Stimulated activated CD4-positive, alpha-beta T cell treated with anti-CD3 and anti-CD28 coated beads, Interleukin-4, amount 100 ng/mL, for 24 hours (primary cell): ENCODE data around the gene STOX1.
"Not testable (repeated sequence)": the region's sequence is repeated elsewhere in the genome, so short reads cannot be mapped to it uniquely, and the experiment has no call there.

ENCODE experiments used
- DNase-seq: peaks from one replicate; pipeline ENCODE4 v3.0.0-alpha.2; 2020

STOX1 gene

DNA sequence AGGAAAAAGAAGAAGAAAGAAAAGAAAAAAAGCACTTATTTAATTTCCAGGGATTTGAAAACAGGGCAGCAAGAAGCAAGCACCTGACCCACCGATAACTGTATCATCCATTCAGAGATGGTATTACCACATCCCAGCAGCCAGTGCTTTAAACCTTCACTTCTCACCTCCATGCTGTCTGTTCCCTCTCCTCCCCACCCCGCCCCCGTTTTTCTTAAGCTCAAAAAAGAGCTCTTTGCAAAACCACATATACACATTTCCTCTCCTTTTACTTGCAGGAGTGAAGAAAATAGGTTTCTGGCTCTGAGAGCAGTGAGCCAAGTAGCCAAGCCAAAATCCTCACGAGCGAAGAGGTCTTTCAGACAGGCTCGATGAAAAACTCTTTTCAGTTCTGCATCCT, 2.2 kb downstream of the STOX1 start:
- DNase-seq: no peak

DNA sequence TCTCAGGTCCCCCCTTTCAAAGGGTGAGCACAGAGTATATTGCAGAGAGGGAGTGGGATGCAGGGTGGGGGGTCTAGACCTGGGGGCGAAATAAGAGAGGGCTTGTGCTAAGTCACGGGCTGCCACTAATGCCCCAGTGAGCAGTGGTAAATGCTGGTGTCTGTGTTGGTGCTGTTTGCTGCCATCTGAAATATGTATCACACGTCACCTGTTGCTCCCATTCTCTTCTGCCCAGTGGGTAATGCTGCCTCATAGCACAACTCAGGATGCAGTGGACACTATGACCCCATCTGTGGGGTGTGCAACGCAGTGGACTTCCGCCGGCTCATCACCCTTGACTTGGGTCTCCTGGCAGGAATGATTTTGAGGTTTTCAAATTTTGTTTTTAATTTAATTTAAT, 2.6 kb downstream of the STOX1 start:
- no peak for DNase-seq

DNA sequence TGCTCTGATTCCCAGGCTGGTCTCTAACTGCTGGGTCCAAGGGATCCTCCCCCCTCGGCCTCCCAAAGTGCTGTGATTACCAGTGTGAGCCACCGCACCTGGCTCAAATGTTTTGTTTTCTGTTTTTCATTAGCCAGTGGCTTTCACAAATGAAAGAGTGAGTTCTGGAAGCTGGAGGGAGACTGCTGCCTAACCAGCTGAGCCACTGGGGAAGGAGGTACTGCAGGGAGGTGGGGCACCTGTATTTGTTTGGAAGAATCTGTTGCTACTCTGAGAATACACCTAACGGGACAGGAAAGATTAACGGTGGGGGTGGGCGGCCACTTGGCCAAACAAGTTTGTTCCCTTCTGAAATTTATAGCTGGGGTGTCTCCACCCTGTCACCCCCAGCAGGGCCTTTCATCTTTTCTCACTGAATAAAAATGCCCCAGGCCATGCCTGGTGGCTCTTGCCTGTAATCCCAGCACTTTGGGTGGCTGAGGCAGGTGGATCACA, 4.7 kb downstream of the STOX1 start:
- no peak for DNase-seq

GRCh38 chr10:68832601-68833000, 5.3 kb downstream of the STOX1 start:
- no peak for DNase-seq

- no peak for DNase-seq
Observed at GRCh38 chr10:68837626-68838322, 10.4 kb downstream of the STOX1 start.

DNA sequence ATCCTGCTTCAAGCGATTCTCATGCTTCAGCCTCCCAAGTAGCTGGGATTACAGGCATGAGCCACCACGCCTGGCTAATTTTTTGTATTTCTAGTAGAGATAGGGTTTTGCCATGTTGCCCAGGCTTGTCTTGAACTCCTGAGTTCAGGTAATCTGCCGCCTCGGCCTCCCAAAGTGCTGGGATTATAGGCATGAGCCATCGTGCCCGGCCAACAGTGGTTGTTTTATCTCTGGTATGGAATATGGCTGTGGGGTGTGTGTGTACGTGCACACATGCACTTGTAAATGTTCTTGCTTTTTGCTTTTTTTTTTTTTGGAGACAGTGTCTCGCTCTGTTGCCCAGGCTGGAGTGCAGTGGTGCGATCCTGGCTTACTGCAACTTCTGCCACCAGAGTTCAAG, 13.3 kb downstream of the STOX1 start:
- not testable (repeated sequence) for DNase-seq

DNA sequence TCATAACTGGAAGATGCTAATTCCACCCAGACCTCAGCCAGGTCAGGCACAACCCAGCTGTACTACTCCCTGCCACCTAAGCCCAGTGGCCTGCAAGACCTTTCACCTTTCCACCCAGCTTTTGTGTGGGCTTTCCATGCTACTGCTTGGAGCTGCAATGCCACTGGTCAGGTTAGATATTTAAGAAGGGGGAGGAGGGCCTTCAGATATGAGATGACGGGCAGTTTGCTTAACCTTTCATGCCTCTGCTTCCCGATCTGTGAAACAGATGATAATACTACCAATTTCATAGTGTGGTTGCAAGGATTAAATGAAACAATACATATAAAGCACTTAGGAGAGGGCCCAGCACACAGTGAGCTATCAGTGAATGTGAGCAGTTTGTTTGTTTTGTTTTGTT, 20.9 kb downstream of the STOX1 start:
- DNase-seq: no peak

DNA sequence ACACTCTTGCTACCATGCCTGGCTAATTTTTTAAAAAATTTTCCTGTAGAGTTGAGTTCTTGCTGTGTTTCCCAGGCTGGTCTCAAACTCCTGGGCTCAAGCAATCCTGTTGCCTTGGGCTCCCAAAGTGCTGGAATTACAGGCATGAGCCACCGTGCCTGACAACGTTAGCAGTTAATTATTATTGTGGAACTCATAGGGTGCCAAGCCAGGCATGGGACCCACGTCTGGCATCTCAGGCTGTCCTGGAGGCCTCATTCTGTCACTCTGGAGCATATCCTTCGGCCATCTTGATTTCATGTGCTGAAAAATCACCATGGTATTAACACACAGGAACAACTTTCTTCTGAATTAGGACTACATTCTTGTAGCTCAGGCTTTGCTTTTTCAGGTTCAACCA, 21.5 kb downstream of the STOX1 start:
- no peak for DNase-seq

DNA sequence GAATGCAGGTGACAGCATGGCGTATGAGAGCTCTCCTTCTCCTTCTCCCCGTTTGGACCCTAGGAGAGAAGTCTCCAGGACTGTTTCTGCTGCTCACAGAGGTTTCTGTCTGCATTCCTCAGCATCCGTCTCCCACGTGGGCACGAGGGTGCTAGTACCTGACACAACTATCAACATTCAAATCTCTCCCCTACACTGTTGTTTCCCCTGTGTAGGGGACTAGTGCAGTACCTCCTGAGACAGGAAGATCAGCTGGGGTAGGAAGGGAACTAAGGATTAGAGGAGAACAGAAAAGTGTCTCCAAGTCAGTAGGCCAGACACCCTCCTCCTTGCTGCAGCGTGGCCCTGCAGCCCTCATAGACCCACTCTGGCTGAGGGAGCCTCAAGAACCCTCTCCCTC, 29.0 kb downstream of the STOX1 start:
- no peak for DNase-seq

- DNase-seq: no peak
Observed at GRCh38 chr10:68857005-68857404, 29.7 kb downstream of the STOX1 start.

DNA sequence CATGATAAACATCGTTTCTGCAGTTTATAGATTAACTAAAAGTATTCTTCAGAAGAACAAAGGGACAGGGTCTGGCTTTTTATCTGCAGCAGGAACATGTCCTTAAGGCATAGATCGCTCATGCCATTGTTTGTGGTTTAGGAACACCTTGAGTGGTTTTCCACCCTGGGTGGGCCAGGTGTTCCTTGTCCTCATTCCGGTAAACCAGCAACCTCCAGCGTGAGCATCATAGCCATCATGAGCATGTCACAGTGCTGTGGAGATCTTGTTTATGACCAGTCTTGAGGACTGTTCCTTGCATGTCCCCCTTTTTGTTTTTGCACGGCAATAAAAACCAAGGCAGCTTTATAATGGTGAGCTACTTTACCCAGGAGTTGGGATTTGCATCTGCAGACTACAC, 33.9 kb downstream of the STOX1 start:
- DNase-seq: no peak

DNA sequence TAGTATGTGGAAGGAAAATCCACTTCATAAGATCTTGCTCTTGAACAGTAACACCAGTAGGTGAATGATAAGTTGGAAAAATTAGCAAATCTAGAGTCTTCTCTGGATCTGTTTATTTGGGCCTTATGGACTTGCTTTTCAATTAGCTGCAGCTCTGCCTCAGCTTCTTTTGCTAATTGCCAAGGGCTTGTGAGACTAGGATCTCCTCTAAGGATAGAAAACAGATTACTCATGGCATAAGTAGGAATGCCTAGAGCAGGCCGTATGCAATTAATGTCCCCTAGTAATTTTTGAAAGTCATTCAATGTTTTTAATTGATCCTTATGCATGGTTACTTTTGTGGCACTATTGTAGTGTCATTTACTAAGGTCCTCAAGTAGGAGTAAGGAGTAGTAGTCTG, 37.3 kb downstream of the STOX1 start:
- no peak for DNase-seq

- not testable (repeated sequence) for DNase-seq
Observed at GRCh38 chr10:68868173-68868572, 40.8 kb downstream of the STOX1 start.

- DNase-seq: no peak
Observed at GRCh38 chr10:68869623-68870022, 42.3 kb downstream of the STOX1 start.

DNA sequence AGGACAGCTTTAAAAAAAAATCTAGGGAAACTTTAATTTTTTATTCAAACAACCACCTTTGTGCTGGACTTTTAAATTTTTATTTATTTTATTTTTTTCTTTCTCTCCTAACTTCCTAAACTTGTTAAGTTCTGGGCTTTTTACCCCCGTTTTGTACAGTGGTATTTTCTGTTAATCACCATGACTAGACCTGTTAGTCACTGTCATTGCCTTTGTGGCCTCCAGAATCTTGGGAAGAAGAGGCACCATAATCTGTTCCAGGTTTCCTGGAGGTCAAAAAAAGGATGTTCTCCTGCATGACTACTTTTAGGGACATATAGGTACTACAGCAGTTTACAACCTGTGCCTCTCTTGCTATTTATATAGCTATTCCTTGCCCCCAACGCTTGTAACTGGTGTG, 42.7 kb downstream of the STOX1 start:
- DNase-seq: no peak

DNA sequence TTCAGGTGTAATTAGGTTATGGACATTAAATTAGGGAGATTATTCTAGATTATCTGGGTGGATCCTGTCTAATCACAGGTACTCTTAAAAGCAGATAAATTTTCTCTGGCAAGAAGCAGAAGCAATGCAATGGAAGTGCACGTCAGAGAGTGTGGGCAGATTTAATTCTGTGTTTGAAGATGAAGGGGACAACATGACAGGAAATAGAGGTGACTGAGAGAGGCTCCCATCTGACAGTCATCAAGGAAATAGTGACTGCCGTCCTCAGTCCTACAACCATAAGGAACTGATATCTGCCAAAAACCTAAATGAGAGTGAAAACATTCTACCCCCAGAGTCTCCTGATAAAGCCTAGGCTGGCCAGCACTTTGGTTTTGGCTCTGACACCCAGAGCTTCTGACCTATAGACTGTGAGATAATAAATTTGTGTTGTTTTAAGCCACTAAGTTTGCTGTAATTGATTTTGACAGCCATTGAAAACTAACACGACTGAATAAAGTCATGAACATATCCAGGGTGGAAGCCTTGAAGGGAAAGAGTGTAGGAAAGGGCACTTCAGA, 43.3 kb downstream of the STOX1 start:
- DNase-seq: peak; percentile 4

GRCh38 chr10:68871105-68871711, 43.9 kb downstream of the STOX1 start:
- no peak for DNase-seq

DNA sequence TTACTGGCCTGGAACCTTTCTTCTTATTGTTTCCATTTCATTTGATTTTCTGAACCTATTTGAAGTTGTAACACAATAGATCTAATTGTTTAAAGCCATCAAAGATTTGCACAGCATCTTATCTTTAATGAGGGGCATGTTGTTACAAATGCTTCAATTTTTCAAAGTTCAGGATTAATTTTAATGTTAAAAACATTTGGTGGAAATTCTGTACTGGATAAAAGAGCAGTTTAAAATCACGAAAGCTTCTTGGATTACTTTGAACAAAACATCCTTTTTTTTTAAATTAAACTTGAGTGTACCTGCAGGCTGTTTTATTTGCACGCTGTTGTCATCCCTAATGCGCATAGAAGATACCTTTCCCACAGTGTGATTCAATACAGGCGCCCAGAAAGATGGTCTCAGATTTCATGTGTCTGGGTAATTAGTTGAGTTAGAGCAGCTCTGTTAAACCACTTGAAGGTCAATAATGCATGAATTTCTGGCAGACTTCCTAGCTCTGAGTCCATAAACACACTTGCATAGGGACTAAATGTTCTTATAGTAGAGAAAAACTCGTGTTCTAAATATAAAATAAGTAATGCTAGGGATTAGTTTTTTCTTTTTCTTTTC, 44.5 kb downstream of the STOX1 start:
- no peak for DNase-seq

- no peak for DNase-seq
Observed at GRCh38 chr10:68876246-68877138, 49.2 kb downstream of the STOX1 start.

- no peak for DNase-seq
Observed at GRCh38 chr10:68877482-68878110, 50.3 kb downstream of the STOX1 start.

DNA sequence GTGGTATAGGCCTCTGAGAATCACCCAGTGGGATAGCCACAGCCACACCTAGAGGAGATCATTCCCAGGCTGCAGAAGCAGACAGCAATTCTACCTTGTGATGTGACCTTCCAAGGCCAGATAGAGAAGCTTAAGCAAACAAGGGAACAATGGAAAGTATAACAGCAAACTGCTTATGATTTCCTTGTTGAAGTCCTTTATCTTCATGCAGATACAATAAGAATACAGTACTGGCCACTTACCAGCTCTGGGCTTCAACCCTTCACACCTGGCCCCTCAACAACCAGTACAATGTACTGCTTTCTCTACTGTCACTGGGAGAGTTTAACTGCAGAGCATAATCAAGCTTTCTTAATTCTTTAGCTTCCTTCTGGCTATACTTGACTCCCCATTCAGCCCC, 51.2 kb downstream of the STOX1 start:
- no peak for DNase-seq

GRCh38 chr10:68879628-68880027, 52.3 kb downstream of the STOX1 start:
- no peak for DNase-seq

- no peak for DNase-seq
Observed at GRCh38 chr10:68880181-68880580, 52.9 kb downstream of the STOX1 start.
